ENCODE data around the gene C14orf119. TPM values are rescaled to one million over a fixed set of nuclear protein-coding genes. Genes with fewer than 3 reads are reported as not detected.

The C14orf119 gene
- total RNA-seq, 1 experiment from 2014 or later = 46.8 TPM

GRCh38 chr14:23128969-23129758 is 33.9 kb downstream of the C14orf119 start (continued):
- TF ChIP-seq ZNF274 (IDR thresholded peaks at IDR 0.05; ENCODE audit: low read depth, low read length) = no peak
- TF ChIP-seq POLR2AphosphoS5 (IDR thresholded peaks at IDR 0.05; ENCODE audit: low read depth, low read length) = no peak

GRCh38 chr14:23129759-23130316 is 34.5 kb downstream of the C14orf119 start:
- ChIA-PET RAD21 (ENCODE audit: low non-redundant PET in 1 of 2, low total read pairs in 2 of 2, uncharacterized antibody in 2 of 2, unreplicated experiment in 2 of 2) (no interaction called here), POLR2A (no interaction called here), CTCF (interaction anchor here (4.1 kb wide), 1 partner anchor 9 kb away, joined by 20 read pairs; no protein-coding TSS in a partner anchor)
- Histone ChIP-seq H3K79me2 (ENCODE audit: insufficient read depth, low read length) (no peaks in the 10 kb centered on the region), H4K20me1 (ENCODE audit: insufficient read depth) (no peaks in the 10 kb centered on the region), H3K4me3 (replicated peaks in 1 of 2; ENCODE audit: low read depth in 1 of 2, low read length in 2 of 2) (no peak overlapping the region), H2AFZ (ENCODE audit: low read depth, low read length, poor library complexity, severe bottlenecking) (no peak overlapping the region), H3K9ac (ENCODE audit: low read length) (no peak overlapping the region), H3K27me3 (ENCODE audit: insufficient read depth, low read length) (no peaks in the 10 kb centered on the region), H3K9me2 (ENCODE audit: insufficient read depth) (no peaks in the 10 kb centered on the region), H3K9me3 (ENCODE audit: control insufficient read depth in 1 of 2, insufficient read depth in 1 of 2, low read depth in 1 of 2, low read length in 2 of 2) (no peaks in the 10 kb centered on the region), H3K36me3 (ENCODE audit: control insufficient read depth in 1 of 2, insufficient read depth in 2 of 2, low read length in 2 of 2) (no peaks in the 10 kb centered on the region), H3K27ac (ENCODE audit: low read depth, low read length) (no peak overlapping the region), H3K4me2 (ENCODE audit: low read length) (no peak overlapping the region), H3K4me1 (ENCODE audit: control insufficient read depth in 1 of 2, insufficient read depth in 2 of 2, low read length in 2 of 2) (no peaks in the 10 kb centered on the region)
- no peak for TF ChIP-seq RAD21 (IDR thresholded peaks at IDR 0.05; ENCODE audit: low read depth)
- no peak for TF ChIP-seq ZNF274 (IDR thresholded peaks at IDR 0.05; ENCODE audit: low read depth, low read length)
- no peak for TF ChIP-seq EGR1 (IDR thresholded peaks at IDR 0.05; ENCODE audit: low read depth)
- TF ChIP-seq YY1 (IDR thresholded peaks at IDR 0.05; ENCODE audit: extremely low read depth, insufficient replicate concordance, low read depth, low read length) = no peak
- no peak for TF ChIP-seq REST (IDR thresholded peaks at IDR 0.05; ENCODE audit: low read depth)
- no peak for TF ChIP-seq TCF7L2 (IDR thresholded peaks at IDR 0.05; ENCODE audit: borderline replicate concordance, extremely low read depth, insufficient read depth, insufficient read length)
- no peak for TF ChIP-seq POLR2AphosphoS5 (IDR thresholded peaks at IDR 0.05; ENCODE audit: low read depth, low read length)
- TF ChIP-seq ZFX (IDR thresholded peaks at IDR 0.05) = no peak
- no peak for TF ChIP-seq MAX (IDR thresholded peaks at IDR 0.05)
- no peak for TF ChIP-seq SIN3A (IDR thresholded peaks at IDR 0.05; ENCODE audit: low read depth)
- no peak for DNase-seq (ENCODE audit: low read depth, low spot score)
- ATAC-seq = no peak
- BruUV-seq (replicated peaks) = no TSS peak
- intact Hi-C loops (cut with micrococcal nuclease) = no loop called here

All from HCT116 (cell line).